Ramos (cell line): ENCODE results near the gene SNRNP25.

Experiments
- in situ Hi-C: fragments of 300-500 bp; cut with MboI; formaldehyde crosslinking; loops from one replicate; pipeline ENCODE4 v1.14.3; 2022; ENCODE audit warnings: low sequenced_read_pairs; ENCODE audit not compliant: unreplicated experiment

Gene SNRNP25

GRCh38 chr16:75580-76501 is 22.2 kb downstream of the SNRNP25 start:
- in situ Hi-C loops = no loop called here

- in situ Hi-C loops = no loop called here
Measured at GRCh38 chr16:76535-77272, 23.1 kb downstream of the SNRNP25 start.

- in situ Hi-C loops = no loop called here
Measured at GRCh38 chr16:77273-77806, 23.7 kb downstream of the SNRNP25 start.

GRCh38 chr16:77807-78443 is 24.3 kb downstream of the SNRNP25 start, which contains the start of gene MPG:
Gene MPG, plus strand, starts transcription at chr16:78225. Its CDS starts 85 bp downstream, at chr16:78310.
- in situ Hi-C loops = no loop called here

GRCh38 chr16:78444-79150 is 25.0 kb downstream of the SNRNP25 start:
- in situ Hi-C loops = no loop called here

GRCh38 chr16:79151-80054 is 25.8 kb downstream of the SNRNP25 start:
- in situ Hi-C loops = no loop called here

GRCh38 chr16:83060-83603 is 29.5 kb downstream of the SNRNP25 start:
- in situ Hi-C loops = no loop called here

GRCh38 chr16:83781-84615 is 30.4 kb downstream of the SNRNP25 start:
- in situ Hi-C loops = no loop called here

GRCh38 chr16:84718-85406 is 31.2 kb downstream of the SNRNP25 start:
- in situ Hi-C loops = no loop called here

GRCh38 chr16:85407-85782 is 31.8 kb downstream of the SNRNP25 start:
- in situ Hi-C loops = no loop called here

- in situ Hi-C loops = no loop called here
Measured at GRCh38 chr16:85865-86264, 32.2 kb downstream of the SNRNP25 start.

- in situ Hi-C loops = no loop called here
Measured at GRCh38 chr16:86483-86952, 32.9 kb downstream of the SNRNP25 start.

GRCh38 chr16:88613-89012 is 35.0 kb downstream of the SNRNP25 start:
- in situ Hi-C loops = no loop called here

- in situ Hi-C loops = no loop called here
Measured at GRCh38 chr16:89391-90302, 36.0 kb downstream of the SNRNP25 start.

- in situ Hi-C loops = no loop called here
Measured at GRCh38 chr16:91484-91883, 37.9 kb downstream of the SNRNP25 start.
